Measurements from ENCODE around the gene PPA1.

Gene PPA1

GRCh38 chr10:70233109-70233938 lies at the start of gene PPA1:
TSS of gene PPA1 (minus strand) at chr10:70233429. CDS start at chr10:70233327, 102 bp downstream.
- DNase-seq (ENCODE audit: low read depth): peak; percentile 89
- peak within 1 kb of the TSS; percentile 97 for H3K4me3 ChIP-seq (ENCODE audit: low read depth, low read length)
- TF ChIP-seq CTCF (IDR thresholded peaks at IDR 0.05; ENCODE audit: control insufficient read depth, extremely low read depth, insufficient read depth): peak; percentile 37

- H3K4me3 ChIP-seq (ENCODE audit: low read depth, low read length): no peak overlapping the region
- TF ChIP-seq CTCF (IDR thresholded peaks at IDR 0.05; ENCODE audit: control insufficient read depth, extremely low read depth, insufficient read depth): no peak
- DNase-seq (ENCODE audit: low read depth): no peak
Observed at GRCh38 chr10:70281609-70282008, 48.4 kb upstream of the PPA1 start.

- DNase-seq (ENCODE audit: low read depth): no peak
- no peak overlapping the region for H3K4me3 ChIP-seq (ENCODE audit: low read depth, low read length)
- no peak for TF ChIP-seq CTCF (IDR thresholded peaks at IDR 0.05; ENCODE audit: control insufficient read depth, extremely low read depth, insufficient read depth)
Observed at GRCh38 chr10:70280099-70280498, 46.9 kb upstream of the PPA1 start.

- no peak overlapping the region for H3K4me3 ChIP-seq (ENCODE audit: low read depth, low read length)
- no peak for TF ChIP-seq CTCF (IDR thresholded peaks at IDR 0.05; ENCODE audit: control insufficient read depth, extremely low read depth, insufficient read depth)
- no peak for DNase-seq (ENCODE audit: low read depth)
Observed at GRCh38 chr10:70277396-70278030, 44.3 kb upstream of the PPA1 start.

- DNase-seq (ENCODE audit: low read depth): no peak
- H3K4me3 ChIP-seq (ENCODE audit: low read depth, low read length): no peak overlapping the region
- TF ChIP-seq CTCF (IDR thresholded peaks at IDR 0.05; ENCODE audit: control insufficient read depth, extremely low read depth, insufficient read depth): no peak
Observed at GRCh38 chr10:70274643-70275042, 41.4 kb upstream of the PPA1 start.

GRCh38 chr10:70272925-70273316 lies 39.7 kb upstream of the PPA1 start:
- DNase-seq (ENCODE audit: low read depth): no peak
- TF ChIP-seq CTCF (IDR thresholded peaks at IDR 0.05; ENCODE audit: control insufficient read depth, extremely low read depth, insufficient read depth): peak; percentile 43
- H3K4me3 ChIP-seq (ENCODE audit: low read depth, low read length): no peak overlapping the region
